HG03135 (cell line): ENCODE results near the gene ZNF730.
A peak's percentile ranks its signal among the peaks of the same experiment; 100 is the strongest.
"Not testable (repeated sequence)": the region's sequence is repeated elsewhere in the genome, so short reads cannot be mapped to it uniquely, and the experiment has no call there.

ENCODE experiments used
- ATAC-seq: cut with Tn5 transposase; IDR thresholded peaks from one replicate; pipeline ENCODE4 v1.9.1; 2021; ENCODE audit warnings: mild to moderate bottlenecking, moderate library complexity; ENCODE audit not compliant: unreplicated experiment

The ZNF730 gene

GRCh38 chr19:23116802-23117571 is at the start of gene ZNF730:
Gene ZNF730 (plus strand): TSS chr19:23117025. CDS start chr19:23117174, 149 bp downstream.
- peak; percentile 97 for ATAC-seq

- no peak for ATAC-seq
Measured at GRCh38 chr19:23070353-23071146, 46.3 kb upstream of the ZNF730 start.

GRCh38 chr19:23071147-23071511 is 45.7 kb upstream of the ZNF730 start:
- ATAC-seq: no peak

- peak; percentile 60 for ATAC-seq
Measured at GRCh38 chr19:23075031-23075733, 41.6 kb upstream of the ZNF730 start.

GRCh38 chr19:23077776-23078175 is 39.0 kb upstream of the ZNF730 start:
- ATAC-seq: not testable (repeated sequence)

- ATAC-seq: no peak
Measured at GRCh38 chr19:23093832-23094231, 23.0 kb upstream of the ZNF730 start.

- no peak for ATAC-seq
Measured at GRCh38 chr19:23095418-23095817, 21.4 kb upstream of the ZNF730 start.

GRCh38 chr19:23098286-23098685 is 18.5 kb upstream of the ZNF730 start:
- no peak for ATAC-seq

- ATAC-seq: no peak
Measured at GRCh38 chr19:23098988-23099387, 17.8 kb upstream of the ZNF730 start.

- no peak for ATAC-seq
Measured at GRCh38 chr19:23099966-23100365, 16.9 kb upstream of the ZNF730 start.

GRCh38 chr19:23101241-23101640 is 15.6 kb upstream of the ZNF730 start:
- ATAC-seq: no peak

GRCh38 chr19:23118400-23118799 is 1.6 kb downstream of the ZNF730 start:
- ATAC-seq: no peak

- not testable (repeated sequence) for ATAC-seq
Measured at GRCh38 chr19:23134211-23134610, 17.4 kb downstream of the ZNF730 start.

- no peak for ATAC-seq
Measured at GRCh38 chr19:23145617-23146415, 29.0 kb downstream of the ZNF730 start.

- no peak for ATAC-seq
Measured at GRCh38 chr19:23160766-23161165, 43.9 kb downstream of the ZNF730 start.

GRCh38 chr19:23168286-23168685 is 51.5 kb downstream of the ZNF730 start:
- ATAC-seq: not testable (repeated sequence)

GRCh38 chr19:23183251-23183650 is 66.4 kb downstream of the ZNF730 start:
- ATAC-seq: no peak

GRCh38 chr19:23190341-23190740 is 73.5 kb downstream of the ZNF730 start:
- ATAC-seq: no peak
